SK-N-SH (cell line): Measurements from ENCODE around the gene TMEM255B. TPM values are rescaled to one million over a fixed set of nuclear protein-coding genes. Genes with fewer than 3 reads are reported as not detected.
A peak's percentile ranks its signal among the peaks of the same experiment; 100 is the strongest.

Experiments
- CTCF ChIA-PET: fragments of 300-600, 350-600 bp; formaldehyde crosslinking; extraction: SDS; loops from one replicate; lab custom pipeline; 2021; lab: Yijun Ruan, JAX
- POLR2A ChIA-PET: fragments of 350-600 bp; sonication (Branson Sonifier 250); formaldehyde crosslinking; extraction: SDS; loops from one replicate; lab custom pipeline; 2020; ENCODE audit warnings: antibody characterized with exemption, inconsistent platforms; lab: Yijun Ruan, JAX
- DNase-seq: peaks from one replicate; pipeline ENCODE4 v3.0.0; 2012
- H2AFZ ChIP-seq: fragments of 200-600 bp; sonication (generic); 2 replicates; pipeline ENCODE4 v1.8.1; 2016; ENCODE audit warnings: antibody characterized with exemption, mild to moderate bottlenecking, low read depth
- H3F3A ChIP-seq: fragments of 200-600 bp; sonication (generic); replicated peaks from 2 replicates; pipeline ENCODE3; 2016; ENCODE audit warnings: antibody characterized with exemption, mild to moderate bottlenecking; ENCODE audit not compliant: insufficient read depth
- H3K27ac ChIP-seq, 2 experiments: fragments of 200-500 bp in 1 of 2; fragments of 200-600 bp in 1 of 2; sonication (Bioruptor generic) in 1 of 2; sonication (generic), shearing (Covaris generic) in 1 of 2; 2 replicates each; pipeline versions ENCODE4 v1.5.1 to v1.6.1; 2014 to 2016; ENCODE audit warnings: low read depth in 2 of 2, inconsistent platforms in 1 of 2, low read length in 1 of 2, mild to moderate bottlenecking in 1 of 2, mixed read lengths in 1 of 2
- H3K27me3 ChIP-seq: fragments of 200-600 bp; sonication (generic), shearing (Covaris generic); 2 replicates; pipeline ENCODE4 v1.6.1; 2016; ENCODE audit warnings: mixed run types; ENCODE audit not compliant: insufficient read depth
- H3K36me3 ChIP-seq, 2 experiments: fragments of 200-500 bp in 1 of 2; fragments of 200-600 bp in 1 of 2; sonication (Bioruptor generic) in 1 of 2; sonication (generic) in 1 of 2; replicated peaks in 1 of 2; 2 replicates each; pipeline versions ENCODE3 to v1.5.1; 2014 to 2016; ENCODE audit warnings: low read length in 1 of 2, mild to moderate bottlenecking in 1 of 2; ENCODE audit not compliant: insufficient read depth in 2 of 2, control insufficient read depth in 1 of 2
- H3K4me1 ChIP-seq, 2 experiments: fragments of 200-500 bp in 1 of 2; fragments of 200-600 bp in 1 of 2; sonication (Bioruptor generic) in 1 of 2; sonication (generic), shearing (Covaris generic) in 1 of 2; 2 replicates each; pipeline versions ENCODE4 v1.5.1 to v1.6.1; 2014 to 2016; ENCODE audit warnings: low read depth in 1 of 2, low read length in 1 of 2, mixed run types in 1 of 2; ENCODE audit not compliant: insufficient read depth in 2 of 2, control insufficient read depth in 1 of 2
- H3K4me2 ChIP-seq: fragments of 200-600 bp; sonication (generic), shearing (Covaris generic); 2 replicates; pipeline ENCODE4 v1.6.1; 2017; ENCODE audit warnings: mixed run types
- H3K4me3 ChIP-seq, 2 experiments: fragments of 200-500 bp in 1 of 2; fragments of 200-600 bp in 1 of 2; sonication (Bioruptor generic) in 1 of 2; sonication (generic), shearing (Covaris generic) in 1 of 2; 2 replicates each; pipeline versions ENCODE4 v1.5.1 to v1.8.1; 2014 to 2016; ENCODE audit warnings: low read depth in 2 of 2, inconsistent platforms in 1 of 2, low read length in 1 of 2, mild to moderate bottlenecking in 1 of 2, mixed read lengths in 1 of 2, moderate library complexity in 1 of 2
- H3K79me2 ChIP-seq: fragments of 200-600 bp; sonication (generic); 2 replicates; pipeline ENCODE4 v1.8.1; 2017; ENCODE audit warnings: mild to moderate bottlenecking; ENCODE audit not compliant: insufficient read depth
- H3K9ac ChIP-seq: fragments of 200-600 bp; sonication (generic); 2 replicates; pipeline ENCODE4 v1.6.1; 2017; ENCODE audit warnings: mixed run types
- H3K9me2 ChIP-seq: fragments of 200-600 bp; sonication (generic); 2 replicates; pipeline ENCODE4 v1.6.1; 2017; ENCODE audit warnings: mixed run types
- H3K9me3 ChIP-seq: fragments of 200-600 bp; sonication (generic); 2 replicates; pipeline ENCODE4 v1.6.1; 2017; ENCODE audit warnings: mixed run types, mild to moderate bottlenecking, moderate library complexity
- H4K20me1 ChIP-seq: fragments of 200-600 bp; sonication (generic); 2 replicates; pipeline ENCODE4 v1.6.1; 2017; ENCODE audit warnings: mild to moderate bottlenecking, mixed run types; ENCODE audit not compliant: insufficient read depth
- CTCF ChIP-seq: fragments of 200-600 bp; sonication (generic); IDR thresholded peaks from 2 replicates; pipeline ENCODE4 v1.6.1; 2017; ENCODE audit warnings: antibody characterized with exemption, mild to moderate bottlenecking, moderate library complexity
- ELF1 ChIP-seq: IDR thresholded peaks from 2 replicates; pipeline ENCODE4 v1.4.0; 2012
- FOXJ3 ChIP-seq: sonication (generic); formaldehyde crosslinking; IDR thresholded peaks from 2 replicates; pipeline ENCODE4 v1.5.1; 2020; ENCODE audit warnings: mild to moderate bottlenecking, missing genetic modification reagents
- MAX ChIP-seq: IDR thresholded peaks from 2 replicates; pipeline ENCODE4 v1.4.0; 2012; ENCODE audit warnings: low read depth
- NRF1 ChIP-seq: IDR thresholded peaks from 2 replicates; pipeline ENCODE4 v1.6.1; 2012; ENCODE audit warnings: low read depth, mild to moderate bottlenecking, low read length
- USF1 ChIP-seq: IDR thresholded peaks from 2 replicates; pipeline ENCODE4 v1.4.0; 2012; ENCODE audit warnings: low read depth, borderline replicate concordance
- USF2 ChIP-seq: fragments of 150-350 bp; IDR thresholded peaks from 2 replicates; pipeline ENCODE4 v1.6.1; 2017; ENCODE audit warnings: antibody characterized with exemption, low read length, low read depth, borderline replicate concordance
- YY1 ChIP-seq: IDR thresholded peaks from 2 replicates; pipeline ENCODE4 v1.4.0; 2012; ENCODE audit warnings: low read depth, mild to moderate bottlenecking
- WGBS: methylation state at CpG from one replicate; pipeline ENCODE4 v1.1.6; 2017; ENCODE audit warnings: low lambda C conversion rate; 5-methylcytosine and 5-hydroxymethylcytosine counted together
- polyA plus RNA-seq, 3 experiments: library from polyadenylated mRNA; depleted of rRNA; stranded (reverse); fragments of >200 nt; gene quantifications; 2 replicates each; pipeline ENCODE4 v1.2.3, GENCODE V29; 2012

The TMEM255B gene
- polyA plus RNA-seq, 1 of the 3 experiments (the other 2 are of a cell fraction): 14.8 TPM

DNA sequence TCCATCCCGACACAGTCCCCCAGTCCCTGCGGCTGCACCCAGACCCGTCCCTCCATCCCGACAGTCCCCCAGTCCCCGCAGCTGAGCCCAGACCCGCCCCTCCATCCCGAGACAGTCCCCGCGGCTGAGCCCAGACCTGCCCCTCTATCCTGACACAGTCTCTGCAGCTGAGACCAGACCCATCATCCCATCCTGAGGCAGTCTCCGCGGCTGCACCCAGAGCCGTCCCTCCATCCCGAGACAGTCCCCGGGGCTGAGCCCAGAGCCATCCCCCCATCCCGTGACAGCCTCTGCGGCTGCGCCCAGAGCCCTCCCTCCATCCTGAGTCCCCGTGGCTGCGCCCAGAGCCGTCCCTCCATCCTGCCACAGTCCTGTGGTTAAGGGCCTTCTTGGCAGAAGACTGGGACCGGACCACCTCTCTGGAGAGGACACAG is 28.8 kb upstream of the TMEM255B start:
- ChIA-PET CTCF (no interaction called here), POLR2A (interaction anchor here (0.6 kb wide), 1 partner anchor 597 kb away, joined by 3 read pairs; no protein-coding TSS in a partner anchor)
- no peaks in the 10 kb centered on the region for H3K9me3 ChIP-seq
- H3K36me3 ChIP-seq: no peaks in the 10 kb centered on the region
- H2AFZ ChIP-seq: no peak overlapping the region
- 74% methylated on average over 18 of the region's 21 CpGs for WGBS
- no peak for TF ChIP-seq FOXJ3 (CRISPR knock-in tag)
- H3K4me1 ChIP-seq: peaks cover 0 to 20% of the 10 kb centered on the region in 2 experiments; a peak in 1 of 4 replicates
- H3F3A ChIP-seq: peaks cover 6% of the 10 kb centered on the region
- H4K20me1 ChIP-seq: no peaks in the 10 kb centered on the region
- no peaks in the 10 kb centered on the region for H3K79me2 ChIP-seq
- no peak for DNase-seq
- H3K27ac ChIP-seq: no peak overlapping the region
- no peaks in the 10 kb centered on the region for H3K27me3 ChIP-seq
- H3K4me2 ChIP-seq: no peak overlapping the region
- no peak overlapping the region for H3K4me3 ChIP-seq
- H3K9ac ChIP-seq: no peak overlapping the region
- H3K9me2 ChIP-seq: no peaks in the 10 kb centered on the region

- TF ChIP-seq USF2 (no peak), ELF1 (no peak), YY1 (no peak), FOXJ3 (CRISPR knock-in tag) (no peak), CTCF (0 out of 2 replicates have a peak, but pooled peaks have one; percentile 10), MAX (no peak), USF1 (no peak), NRF1 (no peak)
- H3K9me2 ChIP-seq: no peaks in the 10 kb centered on the region
- H3K36me3 ChIP-seq: no peaks in the 10 kb centered on the region
- H3K79me2 ChIP-seq: no peaks in the 10 kb centered on the region
- 100% methylated on average over 4 of the region's 4 CpGs for WGBS
- H3F3A ChIP-seq: peaks cover 6% of the 10 kb centered on the region
- ChIA-PET CTCF (no interaction called here), POLR2A (interaction anchor here (0.6 kb wide), 1 partner anchor 596 kb away, joined by 3 read pairs; no protein-coding TSS in a partner anchor)
- H2AFZ ChIP-seq: no peak overlapping the region
- no peak overlapping the region for H3K4me3 ChIP-seq
- no peaks in the 10 kb centered on the region for H3K9me3 ChIP-seq
- DNase-seq: no peak
- no peak overlapping the region for H3K9ac ChIP-seq
- H3K4me1 ChIP-seq: peaks cover 0 to 20% of the 10 kb centered on the region in 2 experiments; a peak in 1 of 4 replicates
- no peaks in the 10 kb centered on the region for H4K20me1 ChIP-seq
- H3K4me2 ChIP-seq: no peak overlapping the region
- H3K27me3 ChIP-seq: no peaks in the 10 kb centered on the region
- H3K27ac ChIP-seq: no peak overlapping the region
These were observed 28.2 kb upstream of the TMEM255B start for GRCh38 chr13:113730831-113731191.
